ENCODE measurements around the gene PCIF1.

PCIF1 gene

GRCh38 chr20:45997187-45997586, 62.7 kb downstream of the PCIF1 start:
- DNase-seq: no peak
